Endodermal cell (in vitro differentiated cells): ENCODE measurements around the gene POR. TPM values are rescaled to one million over a fixed set of nuclear protein-coding genes. Genes with fewer than 3 reads are reported as not detected.

Experiments used
- DNase-seq: peaks from one replicate; pipeline ENCODE4 v3.0.0-alpha.2; 2017
- H3K27ac ChIP-seq: 2 replicates; pipeline ENCODE4 v1.5.1; 2013; ENCODE audit warnings: mild to moderate bottlenecking, low read depth, low read length, moderate library complexity
- H3K27me3 ChIP-seq: 2 replicates; pipeline ENCODE4 v1.6.1; 2013; ENCODE audit warnings: mild to moderate bottlenecking, low read length, moderate library complexity; ENCODE audit not compliant: insufficient read depth, control insufficient read depth, poor library complexity, severe bottlenecking
- H3K36me3 ChIP-seq: 2 replicates; pipeline ENCODE4 v1.7.0; 2013; ENCODE audit warnings: mild to moderate bottlenecking, low read length, moderate library complexity; ENCODE audit not compliant: control insufficient read depth, insufficient read depth
- H3K4me1 ChIP-seq: one replicate; pipeline ENCODE4 v1.7.0; 2013; ENCODE audit warnings: low read length; ENCODE audit not compliant: control insufficient read depth, insufficient read depth
- H3K4me3 ChIP-seq: 2 replicates; pipeline ENCODE4 v1.5.1; 2013; ENCODE audit warnings: mild to moderate bottlenecking, low read length, moderate library complexity
- H3K9ac ChIP-seq: 2 replicates; pipeline ENCODE4 v1.6.1; 2013; ENCODE audit warnings: mild to moderate bottlenecking, low read length, moderate library complexity; ENCODE audit not compliant: poor library complexity, severe bottlenecking; ENCODE audit errors: extremely low read depth
- H3K9me3 ChIP-seq: 2 replicates; pipeline ENCODE4 v1.6.1; 2013; ENCODE audit warnings: mild to moderate bottlenecking, low read length, moderate library complexity; ENCODE audit not compliant: control insufficient read depth
- H3K27ac Mint-ChIP-seq: 2 replicates; pipeline ENCODE4 v1.8.0; 2020; ENCODE audit warnings: mixed read lengths
- H3K27me3 Mint-ChIP-seq: 2 replicates; pipeline ENCODE4 v1.8.0; 2021; ENCODE audit warnings: mild to moderate bottlenecking, mixed read lengths; ENCODE audit not compliant: insufficient read depth
- H3K36me3 Mint-ChIP-seq: 2 replicates; pipeline ENCODE4 v1.8.0; 2020; ENCODE audit warnings: low read depth, mixed read lengths
- H3K4me1 Mint-ChIP-seq: 2 replicates; pipeline ENCODE4 v1.8.0; 2020; ENCODE audit warnings: mixed read lengths
- H3K4me3 Mint-ChIP-seq: 2 replicates; pipeline ENCODE4 v1.8.0; 2020; ENCODE audit warnings: mild to moderate bottlenecking, moderate library complexity, mixed read lengths
- H3K9me3 Mint-ChIP-seq: 2 replicates; pipeline ENCODE4 v1.8.0; 2020; ENCODE audit warnings: mild to moderate bottlenecking, mixed read lengths
- CTCF ChIP-seq: fragments of 200-600 bp; sonication (generic); conservative IDR thresholded peaks from 2 replicates; pipeline ENCODE4 v1.5.0; 2021; ENCODE audit warnings: antibody characterized with exemption, mild to moderate bottlenecking
- WGBS, 2 experiments: methylation state at CpG; one replicate each; pipeline versions ENCODE4 v1.1.5 to v1.1.7; 2013; ENCODE audit warnings: missing lambda C conversion rate in 2 of 2, mixed read lengths in 1 of 2; ENCODE audit not compliant: insufficient coverage in 1 of 2, insufficient read length in 1 of 2; 5-methylcytosine and 5-hydroxymethylcytosine counted together
- total RNA-seq, 2 donors: library from RNA; stranded (reverse); fragmentation: NEBNext Ultra II Directional in 1 of 2; extraction: Animal tissue kit (Norgen Biotek cat#: 25700) in 1 of 2; gene quantifications; 2 replicates in 1 of 2; 3 replicates in 1 of 2; pipeline ENCODE4 v1.2.1, GENCODE V29; 2021

POR gene
- total RNA-seq, 2 donors from 2014 or later, result 85.2 to 92.9 TPM

GRCh38 chr7:75983471-75984129, 68.6 kb downstream of the POR start:
- WGBS, 2 experiments, result 94 to 95% methylated on average over 22 to 26 of the region's 26 CpGs
- TF ChIP-seq CTCF, result no peak
- H3K9ac ChIP-seq, result no peak overlapping the region
- H3K9me3 ChIP-seq, result no peaks in the 10 kb centered on the region
- Mint-ChIP-seq H3K27ac (no peak overlapping the region), H3K9me3 (no peaks in the 10 kb centered on the region), H3K4me1 (no peaks in the 10 kb centered on the region), H3K36me3 (peaks cover 28% of the 10 kb centered on the region), H3K4me3 (no peak overlapping the region), H3K27me3 (no peaks in the 10 kb centered on the region)
- no peak for DNase-seq
- H3K4me1 ChIP-seq, result no peaks in the 10 kb centered on the region
- no peak overlapping the region for H3K4me3 ChIP-seq
- no peak overlapping the region for H3K27ac ChIP-seq
- no peaks in the 10 kb centered on the region for H3K27me3 ChIP-seq
- H3K36me3 ChIP-seq, result peaks cover 11% of the 10 kb centered on the region

GRCh38 chr7:75984130-75985008, 69.4 kb downstream of the POR start:
- WGBS, 2 experiments, result 90 to 92% methylated on average over 13 to 44 of the region's 44 CpGs
- Histone ChIP-seq H3K27me3 (no peaks in the 10 kb centered on the region), H3K9ac (no peak overlapping the region), H3K36me3 (peaks cover 11% of the 10 kb centered on the region), H3K9me3 (no peaks in the 10 kb centered on the region), H3K4me1 (peaks cover 2% of the 10 kb centered on the region), H3K4me3 (no peak overlapping the region), H3K27ac (no peak overlapping the region)
- no peaks in the 10 kb centered on the region for H3K27me3 Mint-ChIP-seq
- peaks cover 23% of the 10 kb centered on the region for H3K36me3 Mint-ChIP-seq
- H3K27ac Mint-ChIP-seq, result no peak overlapping the region
- TF ChIP-seq CTCF, result no peak
- DNase-seq, result no peak
- H3K4me3 Mint-ChIP-seq, result no peak overlapping the region
- peaks cover 2% of the 10 kb centered on the region for H3K4me1 Mint-ChIP-seq
- no peaks in the 10 kb centered on the region for H3K9me3 Mint-ChIP-seq

- Mint-ChIP-seq H3K27me3 (no peaks in the 10 kb centered on the region), H3K9me3 (no peaks in the 10 kb centered on the region), H3K36me3 (peaks cover 19% of the 10 kb centered on the region), H3K27ac (no peak overlapping the region), H3K4me3 (no peak overlapping the region), H3K4me1 (peaks cover 9% of the 10 kb centered on the region)
- DNase-seq, result no peak
- no peak for TF ChIP-seq CTCF
- Histone ChIP-seq H3K36me3 (peaks cover 11% of the 10 kb centered on the region), H3K27ac (no peak overlapping the region), H3K9me3 (no peaks in the 10 kb centered on the region), H3K9ac (no peak overlapping the region), H3K4me3 (no peak overlapping the region), H3K4me1 (peaks cover 2% of the 10 kb centered on the region), H3K27me3 (no peaks in the 10 kb centered on the region)
- WGBS, 2 experiments, result 88 to 98% methylated on average over 8 to 21 of the region's 21 CpGs
These were observed 70.1 kb downstream of the POR start for GRCh38 chr7:75985009-75985517.
